ENCODE data around the gene HS1BP3. TPM values are rescaled to one million over a fixed set of nuclear protein-coding genes. Genes with fewer than 3 reads are reported as not detected.
A peak's percentile ranks its signal among the peaks of the same experiment; 100 is the strongest.

Gene HS1BP3
- total and polyA plus RNA-seq, 2 of the 13 experiments (the other 11 are each of a cell fraction or from before 2014, with no cell fraction given): 15.2 to 22.0 TPM

GRCh38 chr2:20667531-20668401, 16.9 kb upstream of the HS1BP3 start (continued):
- TF ChIP-seq KLF15 (CRISPR knock-in tag; IDR thresholded peaks at IDR 0.05; ENCODE audit: borderline replicate concordance) (peak; percentile 57; the same call in 1 of the 2 replicates), MXD1 (CRISPR knock-in tag; IDR thresholded peaks at IDR 0.05) (peak; percentile 64; the same call in 1 of the 2 replicates), GABPB1 (CRISPR knock-in tag; IDR thresholded peaks at IDR 0.05) (peak; percentile 51; the same call in 1 of the 2 replicates), ZNF770 (CRISPR knock-in tag; IDR thresholded peaks at IDR 0.05) (no peak), PCBP2 (optimal IDR thresholded peaks at IDR 0.05; ENCODE audit: low read depth, low read length, poor library complexity, severe bottlenecking) (no peak), RARA (CRISPR knock-in tag; IDR thresholded peaks at IDR 0.05) (0 out of 2 replicates have a peak, but pooled peaks have one; percentile 21), ZBTB8A (CRISPR knock-in tag; IDR thresholded peaks at IDR 0.05; ENCODE audit: borderline replicate concordance, low read depth) (no peak), ZFP90 (CRISPR knock-in tag; IDR thresholded peaks at IDR 0.05; ENCODE audit: borderline replicate concordance) (peak; percentile 62), ZSCAN12 (CRISPR knock-in tag; IDR thresholded peaks at IDR 0.05) (no peak), KLF6 (CRISPR knock-in tag; IDR thresholded peaks at IDR 0.05) (no peak), ZNF333 (CRISPR knock-in tag; IDR thresholded peaks at IDR 0.05; ENCODE audit: borderline replicate concordance) (0 out of 2 replicates have a peak, but pooled peaks have one; percentile 40), ZNF704 (CRISPR knock-in tag; IDR thresholded peaks at IDR 0.05; ENCODE audit: borderline replicate concordance) (no peak), PAX8 (CRISPR knock-in tag; IDR thresholded peaks at IDR 0.05; ENCODE audit: borderline replicate concordance) (peak; percentile 49; the same call in 1 of the 2 replicates), SP5 (CRISPR knock-in tag; IDR thresholded peaks at IDR 0.05; ENCODE audit: borderline replicate concordance, low read depth) (no peak), E2F2 (CRISPR knock-in tag; IDR thresholded peaks at IDR 0.05; ENCODE audit: borderline replicate concordance) (0 out of 2 replicates have a peak, but pooled peaks have one; percentile 21), KDM2A (CRISPR knock-in tag; IDR thresholded peaks at IDR 0.05; ENCODE audit: borderline replicate concordance, low read depth) (peak; percentile 83), NONO (IDR thresholded peaks at IDR 0.05) (no peak), NONO (CRISPR knock-in tag; conservative IDR thresholded peaks at IDR 0.05) (peak; percentile 55; the same call in 1 of the 2 replicates), NFE2L1 (CRISPR knock-in tag; IDR thresholded peaks at IDR 0.05; ENCODE audit: borderline replicate concordance) (no peak; the same call in 1 of the 2 replicates), ZFP82 (CRISPR knock-in tag; IDR thresholded peaks at IDR 0.05; ENCODE audit: borderline replicate concordance) (peak; percentile 86; the same call in 1 of the 2 replicates)

All from HepG2 (cell line).